Jurkat, Clone E6-1 (cell line): ENCODE data around the gene GNB1L.

Experiments
- DNase-seq: peaks from one replicate; pipeline ENCODE4 v3.0.0-alpha.2; 2011; ENCODE audit warnings: low read depth, low spot score
- H3K4me3 ChIP-seq: 2 replicates; pipeline ENCODE4 v1.5.1; 2011; ENCODE audit warnings: mild to moderate bottlenecking, low read length, control low read depth, moderate library complexity

The GNB1L gene

GRCh38 chr22:19877626-19878339 lies 23.1 kb upstream of the GNB1L start:
- no peak overlapping the region for H3K4me3 ChIP-seq
- no peak for DNase-seq

DNA sequence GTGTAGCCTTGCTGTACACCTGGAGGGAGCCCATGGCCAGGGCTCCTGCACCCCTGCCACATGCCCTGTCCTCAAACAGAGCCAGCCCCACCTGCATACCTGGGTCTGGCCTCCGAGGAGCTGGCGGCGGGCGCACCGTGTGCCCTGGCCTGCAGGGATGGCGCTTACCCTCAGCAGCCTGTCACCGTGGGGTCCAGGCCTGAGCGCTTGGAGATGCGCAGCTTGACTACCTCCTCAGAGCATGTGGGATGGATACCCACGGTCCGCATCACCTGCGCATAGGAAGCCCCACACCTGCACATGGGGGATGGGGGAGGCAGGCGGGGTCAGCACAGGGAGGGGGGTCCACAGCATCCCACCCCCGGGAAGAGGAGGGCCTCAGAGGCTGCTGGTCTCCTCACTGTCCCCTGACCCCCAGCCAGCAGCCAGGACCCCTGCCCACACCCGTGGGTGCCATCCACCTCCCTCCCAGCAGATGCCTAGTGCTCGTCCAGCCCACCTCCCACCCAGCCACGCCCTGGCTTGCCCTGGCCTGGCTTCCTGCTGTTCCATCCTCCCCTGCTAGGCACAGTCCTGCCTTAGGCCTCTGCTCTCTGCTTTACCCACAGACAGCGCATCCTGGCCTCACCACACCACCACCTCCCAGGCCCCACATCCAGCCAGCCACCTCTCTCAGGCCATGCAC lies 22.4 kb upstream of the GNB1L start:
- no peak for DNase-seq
- H3K4me3 ChIP-seq, result no peak overlapping the region

GRCh38 chr22:19876314-19876940 lies 21.8 kb upstream of the GNB1L start:
- DNase-seq, result no peak
- H3K4me3 ChIP-seq, result no peak overlapping the region

GRCh38 chr22:19875531-19876313 lies 21.0 kb upstream of the GNB1L start:
- DNase-seq, result no peak
- H3K4me3 ChIP-seq, result no peak overlapping the region

DNA sequence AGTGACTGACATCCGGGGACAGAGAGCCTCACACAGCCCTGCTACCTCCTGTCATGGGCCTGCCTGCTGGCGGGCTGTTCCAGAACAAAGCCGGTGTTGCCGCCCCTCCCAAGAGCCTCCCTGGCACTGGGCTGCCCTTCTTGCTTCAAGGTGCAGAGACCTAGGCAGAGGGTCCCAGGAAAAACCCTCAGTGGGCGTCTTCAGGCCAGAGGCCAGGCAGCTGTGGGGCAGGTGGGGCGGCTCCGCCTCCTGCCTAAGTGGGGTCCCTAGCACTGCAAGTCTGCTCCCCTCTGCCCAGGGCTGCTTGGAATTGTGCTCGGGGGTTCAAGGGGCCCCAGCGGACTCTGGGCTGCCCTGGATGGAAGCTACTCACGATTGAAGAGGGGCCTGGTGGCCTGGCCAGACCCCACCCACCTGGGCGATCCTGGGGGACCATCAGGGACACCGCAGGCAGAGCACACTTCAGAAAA lies 20.4 kb upstream of the GNB1L start:
- no peak overlapping the region for H3K4me3 ChIP-seq

DNA sequence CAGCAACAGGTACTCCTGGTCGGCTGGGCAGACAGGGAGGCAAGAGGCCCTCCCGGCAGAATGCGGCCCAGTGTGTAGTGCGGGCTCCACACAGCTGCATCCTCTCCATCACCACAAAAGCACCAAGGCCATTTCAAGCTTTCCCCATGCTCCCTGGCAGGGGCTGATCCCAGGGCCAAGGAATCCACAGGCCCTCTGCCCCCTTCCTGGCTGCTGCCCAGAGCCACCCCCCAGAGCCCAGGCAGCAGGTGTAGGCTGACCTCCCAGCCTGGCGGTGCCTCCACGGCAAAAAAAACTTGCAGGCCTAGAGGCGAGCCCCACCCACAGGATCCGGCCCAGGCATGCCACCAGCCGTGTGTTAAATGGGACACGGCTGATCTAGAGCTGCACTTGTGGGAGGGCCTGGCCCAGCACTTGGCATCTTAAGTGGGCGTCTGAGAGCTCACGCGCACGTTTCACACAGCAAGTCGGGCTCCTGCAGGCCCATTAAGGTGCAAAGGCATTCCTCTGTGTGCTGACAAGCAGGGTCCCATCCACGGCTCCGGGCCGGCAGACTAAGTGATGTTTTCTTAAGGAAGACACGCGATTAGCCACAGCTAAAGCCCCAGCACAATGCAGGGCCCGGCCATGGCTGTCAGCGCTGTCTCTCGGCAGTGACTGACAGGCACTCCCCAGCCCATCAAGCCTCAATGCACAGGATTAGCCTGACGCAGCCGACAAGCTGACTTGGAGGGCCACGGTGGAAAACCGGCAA lies 19.8 kb upstream of the GNB1L start:
- DNase-seq, result no peak
- no peak overlapping the region for H3K4me3 ChIP-seq

More for the DNA sequence above, 20.4 kb upstream of the GNB1L start:
- no peak for DNase-seq

DNA sequence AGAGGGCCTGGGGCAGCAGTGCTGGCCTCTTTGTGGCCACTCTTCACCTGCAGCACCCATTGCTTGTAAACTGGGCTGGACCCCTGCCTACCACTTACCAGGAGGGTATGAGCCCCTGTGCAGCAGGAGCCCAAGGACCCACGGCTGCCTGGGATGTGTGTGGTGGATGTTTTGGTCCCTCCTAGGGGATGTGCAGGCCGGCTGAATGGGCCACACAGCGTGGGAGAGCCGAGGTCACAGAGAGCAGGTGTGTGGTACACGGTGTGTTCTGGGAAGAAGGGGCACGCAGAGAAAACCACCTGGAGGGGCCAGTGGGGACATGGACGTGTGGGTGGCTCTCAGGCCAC lies 19.3 kb upstream of the GNB1L start:
- H3K4me3 ChIP-seq, result no peak overlapping the region
- DNase-seq, result no peak

DNA sequence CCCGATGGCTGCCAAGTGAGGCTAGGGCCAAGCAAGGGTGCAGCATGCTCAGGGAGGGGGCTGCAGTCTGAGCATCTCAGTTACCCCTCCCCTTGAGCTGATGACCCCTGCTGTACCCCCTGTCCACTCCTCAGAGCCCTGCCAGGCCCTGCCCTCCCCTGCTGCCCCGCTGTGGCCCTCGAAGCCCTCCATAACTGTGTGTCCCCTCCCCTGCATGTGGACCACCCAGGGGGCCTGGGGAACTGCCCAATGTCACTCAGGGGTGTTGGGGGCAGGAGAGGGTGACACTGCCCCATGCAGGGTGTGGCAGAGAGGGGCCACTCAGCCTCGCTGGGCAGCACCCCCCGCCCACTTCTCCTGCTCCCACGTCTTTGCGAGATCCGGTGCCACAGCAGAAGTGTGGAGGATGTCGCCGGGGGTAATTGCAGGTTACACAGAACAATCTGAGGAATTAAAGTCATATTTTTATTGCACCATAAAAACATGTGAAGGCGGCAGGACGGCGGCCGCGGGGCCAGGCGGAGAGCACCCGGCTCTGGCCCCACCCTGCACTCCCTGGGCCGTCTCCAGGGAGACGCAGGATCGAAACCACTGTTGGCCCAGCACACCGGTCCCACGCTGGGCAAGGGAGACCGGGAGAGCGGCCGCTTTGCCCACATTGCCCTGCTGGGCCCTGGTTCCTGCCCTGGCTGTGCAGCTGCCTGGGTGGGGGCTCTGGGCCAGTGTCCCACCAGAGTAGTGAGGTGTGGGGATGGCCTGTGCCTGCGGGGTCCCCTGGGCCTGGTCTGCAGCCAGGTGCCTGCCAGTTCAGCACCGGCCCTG lies 18.7 kb upstream of the GNB1L start:
- no peak for DNase-seq
- H3K4me3 ChIP-seq, result no peak overlapping the region

DNA sequence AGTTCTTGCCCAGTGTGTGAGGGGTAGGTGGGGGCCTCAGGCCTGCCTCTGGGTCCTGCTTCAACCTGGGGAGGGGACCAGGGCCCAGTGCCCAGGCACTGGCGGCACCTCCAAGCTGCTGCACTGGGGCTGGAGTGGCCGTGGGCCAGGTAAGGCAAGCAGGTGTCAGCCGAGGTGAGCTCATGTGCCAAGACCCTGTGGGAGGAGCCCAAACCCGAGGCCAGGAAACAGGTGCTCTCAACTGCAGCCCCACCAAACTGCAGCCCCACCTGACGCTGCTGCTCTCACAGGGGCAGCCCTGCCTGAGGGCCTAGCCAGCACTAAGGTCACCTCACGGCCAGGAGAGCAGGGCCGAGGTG lies 18.1 kb upstream of the GNB1L start:
- H3K4me3 ChIP-seq, result no peak overlapping the region
- DNase-seq, result no peak

- DNase-seq, result no peak
- no peak overlapping the region for H3K4me3 ChIP-seq
These were observed 17.4 kb upstream of the GNB1L start for GRCh38 chr22:19871845-19872778.

- no peak for DNase-seq
- no peak overlapping the region for H3K4me3 ChIP-seq
These were observed 16.6 kb upstream of the GNB1L start for GRCh38 chr22:19871023-19871844.

DNA sequence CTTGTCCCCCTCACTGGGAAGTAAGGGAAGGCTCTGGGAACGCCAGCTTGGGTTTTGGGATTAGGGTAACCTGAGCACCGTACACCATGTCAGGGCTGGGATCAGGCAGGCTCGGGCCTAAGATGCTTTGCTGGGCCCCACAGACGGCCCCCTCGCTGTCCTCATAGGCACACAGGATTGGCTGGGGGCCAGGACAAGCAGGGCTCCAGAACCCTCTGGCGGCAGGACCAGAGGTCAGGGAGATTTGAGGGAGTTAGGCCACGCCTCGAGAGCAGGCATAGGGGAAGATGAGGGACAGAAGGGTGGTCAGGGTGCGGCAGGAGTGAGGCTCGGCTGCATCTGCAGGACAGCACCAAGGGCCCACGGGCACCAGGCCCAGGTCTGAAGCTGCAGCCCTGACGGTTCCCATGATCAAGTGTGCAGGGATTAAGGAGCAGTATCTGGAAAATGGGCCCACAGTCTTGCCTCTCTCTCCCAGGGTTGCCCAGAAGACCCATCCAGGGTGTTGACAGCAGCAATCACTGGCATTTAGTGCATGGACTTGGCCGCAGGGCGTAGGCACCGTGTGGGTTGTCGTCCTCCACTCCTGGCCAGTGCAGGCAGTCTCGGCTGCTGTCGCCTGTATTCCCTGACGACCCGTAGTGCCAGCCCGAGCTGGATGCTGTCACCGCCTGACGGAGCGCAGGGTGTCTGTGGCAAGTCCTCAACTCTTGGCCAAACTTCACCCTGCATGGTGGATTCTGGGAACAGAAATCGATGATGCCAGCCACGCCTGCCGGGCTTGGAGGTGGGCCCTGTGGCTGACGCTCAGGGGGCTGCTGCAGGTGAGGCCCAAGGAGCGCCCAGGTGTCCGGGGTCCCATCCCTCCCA lies 15.7 kb upstream of the GNB1L start:
- DNase-seq, result no peak
- H3K4me3 ChIP-seq, result no peak overlapping the region

- no peak overlapping the region for H3K4me3 ChIP-seq
- no peak for DNase-seq
These were observed 15.0 kb upstream of the GNB1L start for GRCh38 chr22:19869497-19870152.

DNA sequence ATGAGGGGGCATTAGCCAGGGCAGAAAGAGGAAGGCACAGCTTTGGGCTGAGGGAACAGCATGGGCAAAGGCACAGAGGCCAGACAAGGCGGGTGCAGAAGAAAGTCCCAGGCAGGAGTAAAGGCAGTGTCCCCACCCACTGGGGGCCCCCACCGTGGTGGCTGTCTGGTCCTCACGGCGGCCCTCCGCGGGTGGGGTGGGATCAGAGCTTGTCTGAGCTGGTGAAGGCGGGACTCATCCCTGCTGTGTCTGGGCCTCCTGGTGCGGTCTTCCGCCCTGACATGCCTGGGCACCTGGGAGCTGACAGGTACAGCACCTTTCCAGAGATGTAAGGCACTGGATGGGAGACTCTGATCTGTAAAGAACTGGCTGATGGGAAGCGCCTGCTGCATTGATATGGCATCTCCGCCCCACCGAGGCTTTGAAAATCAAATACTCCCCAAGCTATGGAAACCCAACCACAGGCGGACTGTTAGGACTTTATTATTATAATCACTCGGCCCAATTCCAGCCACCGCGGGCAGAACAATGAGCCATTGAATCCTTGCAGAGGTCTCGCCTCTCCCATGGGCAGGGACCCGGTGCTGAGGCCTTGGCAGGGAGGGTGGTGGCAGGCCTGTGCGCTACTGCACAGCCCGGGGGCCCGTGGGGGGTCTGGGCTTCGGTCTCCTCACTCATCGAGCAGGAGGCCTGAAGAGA lies 14.2 kb upstream of the GNB1L start:
- H3K4me3 ChIP-seq, result no peak overlapping the region
- DNase-seq, result no peak

DNA sequence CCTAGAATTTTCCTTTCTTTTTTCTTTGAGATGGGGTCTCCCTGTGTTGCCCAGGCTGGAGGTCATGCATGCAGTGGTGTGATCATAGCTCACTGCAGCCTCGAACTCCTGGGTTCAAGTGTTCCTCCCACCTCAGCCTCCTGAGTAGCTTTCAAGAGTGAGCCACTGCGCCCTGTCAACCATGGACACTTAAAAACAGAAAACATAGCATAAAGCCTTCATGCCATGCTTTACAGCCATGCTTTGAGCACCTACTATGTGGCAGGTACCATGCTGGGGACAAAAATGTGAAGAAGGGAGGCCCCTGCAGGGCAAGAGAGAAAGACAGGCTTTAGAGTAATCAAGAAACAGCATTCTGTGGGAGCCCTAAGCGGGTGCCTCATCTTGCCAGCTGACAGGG lies 13.7 kb upstream of the GNB1L start:
- H3K4me3 ChIP-seq, result no peak overlapping the region
- no peak for DNase-seq
